VCaP (cell line): ENCODE measurements around the gene TADA2B.

Experiments used
- H3K27ac ChIP-seq: fragments of 450-650 bp; 2 replicates; pipeline ENCODE4 v1.5.1; 2017
- TF ChIP-seq, protein P1 (sequence below): fragments of 450-650 bp; conservative IDR thresholded peaks from 2 replicates; pipeline ENCODE4 v1.5.1; 2017; ENCODE audit warnings: mild to moderate bottlenecking, moderate library complexity

TADA2B gene

DNA sequence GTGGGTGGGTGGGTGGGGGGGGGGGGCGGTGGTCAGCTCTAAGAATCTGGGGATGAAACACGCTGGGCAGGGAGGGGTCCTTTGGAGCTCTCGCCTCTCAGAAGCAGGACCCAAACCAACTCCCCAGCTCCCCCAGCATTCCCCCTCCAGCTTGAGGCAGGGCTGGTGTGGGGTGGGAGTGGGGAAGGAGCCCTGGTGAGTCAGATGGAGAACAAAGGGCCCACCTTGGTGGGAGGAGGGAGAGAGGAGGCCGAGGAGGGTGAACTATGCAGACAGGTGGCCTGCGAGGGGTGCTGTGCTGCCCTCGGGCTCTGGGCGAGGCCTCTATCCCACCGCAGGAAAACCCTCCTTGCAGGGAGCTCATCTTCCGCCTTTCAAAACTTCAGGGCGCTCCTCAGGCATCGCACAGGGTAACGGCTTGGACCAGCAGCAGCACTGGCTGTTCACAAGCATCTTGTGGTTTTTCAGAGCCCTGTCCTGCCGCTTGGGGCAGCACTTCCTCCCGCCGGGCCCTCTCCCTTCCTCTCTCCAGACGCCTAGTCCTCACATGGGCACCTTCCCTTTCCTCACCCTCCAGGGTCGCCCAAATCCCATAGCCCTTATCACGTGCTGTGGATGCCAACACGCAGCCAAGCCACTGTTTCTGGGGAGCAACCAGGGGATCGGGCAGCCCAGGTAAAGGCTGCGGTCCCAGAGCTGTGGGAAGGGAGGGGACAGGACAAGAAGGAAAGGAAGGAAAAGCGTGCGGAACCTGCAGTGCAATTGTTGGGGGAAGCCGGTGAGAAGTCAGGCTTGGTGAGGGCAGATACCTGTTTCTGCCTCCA lies 58.7 kb downstream of the TADA2B start:
- TF ChIP-seq, protein P1, sequence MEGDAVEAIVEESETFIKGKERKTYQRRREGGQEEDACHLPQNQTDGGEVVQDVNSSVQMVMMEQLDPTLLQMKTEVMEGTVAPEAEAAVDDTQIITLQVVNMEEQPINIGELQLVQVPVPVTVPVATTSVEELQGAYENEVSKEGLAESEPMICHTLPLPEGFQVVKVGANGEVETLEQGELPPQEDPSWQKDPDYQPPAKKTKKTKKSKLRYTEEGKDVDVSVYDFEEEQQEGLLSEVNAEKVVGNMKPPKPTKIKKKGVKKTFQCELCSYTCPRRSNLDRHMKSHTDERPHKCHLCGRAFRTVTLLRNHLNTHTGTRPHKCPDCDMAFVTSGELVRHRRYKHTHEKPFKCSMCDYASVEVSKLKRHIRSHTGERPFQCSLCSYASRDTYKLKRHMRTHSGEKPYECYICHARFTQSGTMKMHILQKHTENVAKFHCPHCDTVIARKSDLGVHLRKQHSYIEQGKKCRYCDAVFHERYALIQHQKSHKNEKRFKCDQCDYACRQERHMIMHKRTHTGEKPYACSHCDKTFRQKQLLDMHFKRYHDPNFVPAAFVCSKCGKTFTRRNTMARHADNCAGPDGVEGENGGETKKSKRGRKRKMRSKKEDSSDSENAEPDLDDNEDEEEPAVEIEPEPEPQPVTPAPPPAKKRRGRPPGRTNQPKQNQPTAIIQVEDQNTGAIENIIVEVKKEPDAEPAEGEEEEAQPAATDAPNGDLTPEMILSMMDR = peak; percentile 82
- H3K27ac ChIP-seq = peak overlapping the region; percentile 75

DNA sequence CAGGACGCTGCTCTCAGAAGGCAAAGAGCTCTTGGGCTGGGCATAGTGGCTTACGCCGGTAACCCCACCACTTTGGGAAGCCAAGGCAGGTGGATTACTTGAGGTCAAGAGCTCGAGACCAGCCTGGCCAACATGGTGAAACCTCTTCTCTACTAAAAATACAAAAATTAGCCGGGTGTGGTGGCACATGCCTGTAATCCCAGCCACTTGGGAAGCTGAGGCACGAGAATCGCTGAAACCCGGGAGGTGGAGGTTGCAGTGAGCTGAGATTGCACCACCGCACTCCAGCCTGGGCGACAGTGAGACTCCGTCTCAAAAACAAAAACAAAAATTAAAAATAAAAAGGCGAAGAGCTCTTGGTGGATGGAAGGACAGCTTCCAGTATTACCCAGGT lies 59.3 kb downstream of the TADA2B start:
- peak overlapping the region; percentile 75 for H3K27ac ChIP-seq

DNA sequence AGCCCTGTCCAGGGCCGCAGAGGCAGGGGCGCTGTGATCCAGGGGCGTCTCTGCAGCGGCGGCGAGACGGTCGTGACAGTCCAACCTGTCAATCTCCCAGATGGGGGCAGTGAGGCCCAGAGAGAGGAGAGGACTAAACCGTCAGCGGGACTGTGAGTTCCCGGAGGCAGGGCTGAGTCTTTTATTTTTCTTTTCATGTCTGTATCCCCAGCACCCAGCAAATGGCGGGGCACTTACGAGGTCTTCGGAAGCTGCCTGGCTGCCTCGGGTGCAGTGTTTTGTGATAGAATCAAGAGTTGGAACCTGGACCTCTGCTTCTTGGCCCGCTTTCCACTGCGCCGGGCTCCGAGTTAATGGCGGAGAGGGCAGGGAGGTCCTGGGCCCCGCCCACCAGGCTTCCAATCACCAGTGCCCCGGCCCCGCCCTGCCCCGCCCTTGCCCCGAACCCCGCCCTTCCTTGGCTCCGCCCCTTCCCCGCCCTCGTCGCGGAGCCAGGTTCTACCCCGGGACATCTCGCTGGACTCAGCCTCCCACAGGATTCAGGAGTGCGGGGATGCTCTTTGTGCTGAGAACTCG lies 59.9 kb downstream of the TADA2B start:
- TF ChIP-seq, protein P1 = no peak
- H3K27ac ChIP-seq = peak overlapping the region; percentile 75

DNA sequence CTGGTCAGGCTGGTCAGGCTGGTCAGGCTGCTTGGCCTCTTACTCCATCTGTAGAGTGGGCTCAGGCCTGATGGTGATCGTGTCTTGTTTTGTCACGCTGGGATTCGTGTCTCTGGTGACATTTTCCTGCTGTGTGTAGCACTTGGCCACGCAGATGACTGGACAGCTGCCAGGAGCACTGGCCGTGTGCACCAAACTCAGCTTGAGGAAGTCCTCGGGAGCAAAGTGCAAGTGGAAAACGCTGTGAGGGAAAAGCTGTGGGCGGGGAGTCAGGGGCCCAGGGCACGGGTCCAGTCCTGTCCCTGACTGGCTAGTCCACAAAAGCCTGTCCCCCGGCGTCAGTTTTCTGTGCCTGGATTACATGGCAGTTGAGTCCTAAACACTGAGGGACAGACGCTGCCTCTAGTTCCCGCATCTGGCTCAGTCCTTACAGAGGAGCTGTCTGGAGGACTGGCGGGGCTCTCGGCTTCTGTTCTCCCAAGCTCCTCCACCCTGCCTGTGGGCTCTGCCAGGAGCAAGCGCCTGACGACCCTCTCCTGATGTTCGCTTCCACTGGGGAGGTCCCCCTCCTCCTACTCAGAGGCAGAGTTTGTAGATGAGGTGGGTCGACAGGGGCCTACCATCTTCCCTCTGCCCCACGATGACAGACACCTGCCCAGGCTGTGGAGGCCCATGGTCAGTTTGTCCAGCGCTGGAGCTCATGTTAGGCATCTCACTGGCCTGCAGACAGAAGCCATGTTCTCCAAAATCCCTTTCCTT lies 60.6 kb downstream of the TADA2B start:
- TF ChIP-seq, protein P1 = no peak
- peak overlapping the region; percentile 75 for H3K27ac ChIP-seq

DNA sequence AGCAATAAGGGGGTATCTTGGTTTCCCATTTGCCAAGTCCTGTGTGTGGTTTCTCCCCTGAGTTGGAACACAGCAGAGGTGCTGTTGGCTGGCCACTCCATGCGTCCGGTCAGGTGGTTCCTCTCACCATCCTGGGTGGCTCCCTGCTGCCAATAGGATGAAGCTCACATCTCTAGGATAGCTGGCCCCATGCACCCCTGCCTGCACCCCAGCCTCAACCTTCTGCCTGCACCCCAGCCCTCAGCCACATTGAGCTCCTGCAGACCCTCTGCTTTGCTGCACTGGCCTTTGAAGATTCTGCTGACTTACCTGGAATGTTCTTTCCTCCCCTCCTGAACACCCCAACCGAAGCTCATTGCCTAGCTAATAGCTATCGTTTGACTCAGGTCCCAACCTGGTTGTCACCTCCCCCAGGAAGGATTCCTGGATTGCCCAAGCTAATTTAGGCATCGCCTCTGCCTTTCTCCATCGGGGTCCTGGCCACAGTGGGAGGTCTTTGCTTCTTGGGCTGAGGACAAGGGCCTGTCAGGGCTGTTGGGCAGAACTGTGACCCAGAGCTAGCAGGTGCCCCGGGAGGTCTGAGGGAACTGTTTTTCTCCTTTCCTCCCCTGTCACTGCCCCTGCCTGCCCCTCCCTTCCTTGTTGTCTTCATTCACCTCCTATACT lies 61.3 kb downstream of the TADA2B start:
- peak overlapping the region; percentile 75 for H3K27ac ChIP-seq
- TF ChIP-seq, protein P1 = no peak

DNA sequence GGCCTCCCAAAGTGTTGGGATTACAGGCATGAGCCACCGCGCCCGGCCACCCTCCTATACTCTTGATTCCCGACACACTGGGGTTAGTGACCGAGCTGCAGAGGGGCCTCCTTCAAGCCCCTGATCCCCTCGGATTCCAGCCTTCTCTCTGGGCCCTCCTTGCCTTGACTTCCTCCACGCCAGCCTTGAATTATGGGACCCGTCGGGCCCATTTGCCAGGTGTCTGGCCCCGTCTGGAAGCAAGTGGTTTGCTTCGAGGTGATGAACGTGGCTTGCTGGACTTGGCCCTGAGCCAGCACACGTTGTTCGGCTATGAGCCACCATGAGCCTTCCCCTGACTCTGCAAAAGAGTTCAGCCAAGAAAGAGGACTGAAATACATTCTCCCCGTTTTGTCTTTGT lies 62.1 kb downstream of the TADA2B start:
- H3K27ac ChIP-seq = no peak overlapping the region
- TF ChIP-seq, protein P1 = no peak

DNA sequence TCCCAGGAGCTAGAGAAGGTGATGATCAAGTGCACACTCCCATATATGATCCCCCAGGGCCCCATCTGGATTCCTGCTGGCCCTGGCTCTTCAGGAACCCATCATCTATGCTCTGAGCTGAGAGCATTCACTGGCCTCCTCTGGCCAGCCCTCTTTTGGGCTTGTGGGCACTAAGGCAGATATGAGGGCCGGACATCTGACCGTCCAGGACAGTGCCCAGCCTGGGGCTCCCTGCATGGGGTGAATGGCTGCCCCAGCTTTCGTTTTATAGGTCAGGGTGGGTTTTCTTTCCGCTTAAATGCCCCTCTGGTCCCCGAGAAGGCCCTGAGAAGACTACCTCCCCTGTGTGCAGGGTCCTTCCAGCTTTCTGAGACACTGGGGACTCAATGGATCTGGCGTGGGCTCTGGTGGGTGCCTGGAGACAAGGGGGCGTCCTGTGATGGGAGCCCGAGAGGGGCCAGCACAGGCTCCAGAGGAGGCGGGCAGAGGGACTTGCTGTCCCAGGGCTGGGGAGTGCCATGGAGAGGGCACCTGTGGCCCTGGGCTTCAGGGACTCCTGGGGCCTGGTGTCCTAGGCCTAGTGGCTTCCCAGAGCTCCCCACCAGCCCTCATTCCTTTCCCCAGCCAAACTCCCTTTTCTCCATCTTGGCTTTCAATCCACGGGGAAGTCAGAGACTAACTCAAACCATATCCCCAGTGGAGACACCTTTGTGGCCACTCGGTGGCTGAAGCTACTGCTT lies 64.2 kb downstream of the TADA2B start:
- no peak overlapping the region for H3K27ac ChIP-seq
- TF ChIP-seq, protein P1 = no peak
